Right ventricle myocardium inferior (tissue), 1 donor: ENCODE measurements around the gene SCAF11. TPM values are rescaled to one million over a fixed set of nuclear protein-coding genes. Genes with fewer than 3 reads are reported as not detected.
"Not testable (repeated sequence)": the region's sequence is repeated elsewhere in the genome, so short reads cannot be mapped to it uniquely, and the experiment has no call there.

ENCODE experiments used
- ATAC-seq: fragments of 200-7000 bp; cut with Tn5 transposase; one replicate; pipeline ENCODE4 v1.9.1; 2020; ENCODE audit warnings: mild to moderate bottlenecking, moderate library complexity
- DNase-seq: peaks from one replicate; pipeline ENCODE4 v3.0.0; 2021; ENCODE audit errors: missing footprints
- intact Hi-C: fragments of 100-400 bp; cut with DNase I; formaldehyde crosslinking; loops from one replicate; pipeline ENCODE4 v1.11.0; 2022
- long read RNA-seq: library from polyadenylated mRNA; unstranded; transcript quantifications from one replicate; pipeline ENCODE4 v2.0.0, GENCODE V29; 2021
- total RNA-seq: library from RNA; stranded (reverse); fragmentation: NEBNext Ultra II Directional; extraction: Animal tissue kit (Norgen Biotek cat#: 25700); gene quantifications from one replicate; pipeline ENCODE4 v1.2.1, GENCODE V29; 2021
- donor health status: DM: no; HTN: yes; CAD: no; lungs with severe emphysema.

Gene SCAF11, protein sequence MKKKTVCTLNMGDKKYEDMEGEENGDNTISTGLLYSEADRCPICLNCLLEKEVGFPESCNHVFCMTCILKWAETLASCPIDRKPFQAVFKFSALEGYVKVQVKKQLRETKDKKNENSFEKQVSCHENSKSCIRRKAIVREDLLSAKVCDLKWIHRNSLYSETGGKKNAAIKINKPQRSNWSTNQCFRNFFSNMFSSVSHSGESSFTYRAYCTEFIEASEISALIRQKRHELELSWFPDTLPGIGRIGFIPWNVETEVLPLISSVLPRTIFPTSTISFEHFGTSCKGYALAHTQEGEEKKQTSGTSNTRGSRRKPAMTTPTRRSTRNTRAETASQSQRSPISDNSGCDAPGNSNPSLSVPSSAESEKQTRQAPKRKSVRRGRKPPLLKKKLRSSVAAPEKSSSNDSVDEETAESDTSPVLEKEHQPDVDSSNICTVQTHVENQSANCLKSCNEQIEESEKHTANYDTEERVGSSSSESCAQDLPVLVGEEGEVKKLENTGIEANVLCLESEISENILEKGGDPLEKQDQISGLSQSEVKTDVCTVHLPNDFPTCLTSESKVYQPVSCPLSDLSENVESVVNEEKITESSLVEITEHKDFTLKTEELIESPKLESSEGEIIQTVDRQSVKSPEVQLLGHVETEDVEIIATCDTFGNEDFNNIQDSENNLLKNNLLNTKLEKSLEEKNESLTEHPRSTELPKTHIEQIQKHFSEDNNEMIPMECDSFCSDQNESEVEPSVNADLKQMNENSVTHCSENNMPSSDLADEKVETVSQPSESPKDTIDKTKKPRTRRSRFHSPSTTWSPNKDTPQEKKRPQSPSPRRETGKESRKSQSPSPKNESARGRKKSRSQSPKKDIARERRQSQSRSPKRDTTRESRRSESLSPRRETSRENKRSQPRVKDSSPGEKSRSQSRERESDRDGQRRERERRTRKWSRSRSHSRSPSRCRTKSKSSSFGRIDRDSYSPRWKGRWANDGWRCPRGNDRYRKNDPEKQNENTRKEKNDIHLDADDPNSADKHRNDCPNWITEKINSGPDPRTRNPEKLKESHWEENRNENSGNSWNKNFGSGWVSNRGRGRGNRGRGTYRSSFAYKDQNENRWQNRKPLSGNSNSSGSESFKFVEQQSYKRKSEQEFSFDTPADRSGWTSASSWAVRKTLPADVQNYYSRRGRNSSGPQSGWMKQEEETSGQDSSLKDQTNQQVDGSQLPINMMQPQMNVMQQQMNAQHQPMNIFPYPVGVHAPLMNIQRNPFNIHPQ (N-terminal part only)
- 76.6 TPM for total RNA-seq
- long read RNA-seq, partial matches to known transcripts = 8 of 9 reads
- long read RNA-seq, other reads (novel, unspliced or antisense) = 0 of 9 reads

DNA sequence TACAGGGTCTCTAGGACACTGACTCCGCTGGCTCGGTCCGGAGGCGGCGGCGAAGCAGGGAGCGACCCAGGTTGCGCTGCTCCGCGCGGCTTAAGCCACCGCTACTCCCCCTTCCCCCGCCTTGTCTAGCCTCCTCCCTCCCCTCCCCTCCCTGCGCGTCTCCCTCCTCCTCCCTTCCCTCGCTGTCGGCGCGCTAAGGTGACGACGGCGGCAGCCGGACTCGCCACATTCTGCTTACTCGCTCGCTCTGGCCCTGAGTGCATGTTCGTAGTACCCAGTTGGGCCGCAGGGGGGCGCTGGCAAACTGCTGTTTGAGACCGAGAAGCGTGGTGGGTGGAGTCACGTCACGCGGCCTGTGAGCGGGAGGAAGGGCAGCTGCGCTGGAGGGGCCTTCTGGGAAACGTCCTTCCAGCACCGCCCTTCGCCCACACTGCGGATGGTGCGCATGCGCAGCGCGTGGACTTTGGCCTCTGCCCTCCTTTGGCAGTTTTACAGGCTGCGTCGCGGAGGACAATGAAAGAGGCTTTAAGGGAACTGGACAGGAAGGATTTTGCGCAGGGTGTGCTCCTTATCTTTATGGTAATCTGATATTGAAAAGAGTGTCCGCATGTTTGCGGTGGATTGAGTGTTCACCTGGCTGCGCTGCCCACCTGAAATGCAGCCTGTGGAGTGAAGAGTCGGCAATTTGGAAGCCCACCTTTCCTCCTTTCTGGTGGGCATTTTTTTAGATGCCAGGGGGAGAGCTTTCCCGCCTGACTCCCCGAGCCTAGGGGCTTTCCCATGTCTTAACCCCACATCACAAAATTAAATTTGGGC is at the start of gene SCAF11:
TSS of gene SCAF11 (minus strand) at position 107 of the 816 bp plus-strand sequence. CDS start 26,407 bp downstream, outside the sequence.
- ATAC-seq = peak; percentile 96
- peak; percentile 100 for DNase-seq
- intact Hi-C loops = loop anchor here (1.0 to 10.0 kb wide), 5 partner anchors 82 to 684 kb away; partner anchors contain the start of genes ARID2 and SLC38A2

DNA sequence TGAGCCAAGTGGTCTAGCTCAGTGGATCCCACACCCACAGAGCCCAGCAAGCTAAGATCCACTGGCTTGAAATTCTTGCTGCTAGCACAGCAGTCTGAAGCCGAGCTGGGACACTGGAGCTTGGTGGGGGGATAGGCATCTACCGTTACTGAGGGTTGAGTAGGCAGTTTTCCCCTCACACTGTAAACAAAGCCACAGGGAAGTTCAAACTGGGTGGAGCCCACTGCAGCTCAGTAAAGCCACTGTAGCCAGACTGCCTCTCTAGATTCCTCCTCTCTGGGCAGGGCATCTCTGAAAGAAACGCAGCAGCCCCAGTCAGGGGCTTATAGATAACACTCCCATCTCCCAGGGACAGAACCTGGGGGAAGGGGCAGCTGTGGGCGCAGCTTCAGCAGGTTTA is 46.7 kb upstream of the SCAF11 start:
- intact Hi-C loops, ATAC-seq, DNase-seq: not testable (repeated sequence)

DNA sequence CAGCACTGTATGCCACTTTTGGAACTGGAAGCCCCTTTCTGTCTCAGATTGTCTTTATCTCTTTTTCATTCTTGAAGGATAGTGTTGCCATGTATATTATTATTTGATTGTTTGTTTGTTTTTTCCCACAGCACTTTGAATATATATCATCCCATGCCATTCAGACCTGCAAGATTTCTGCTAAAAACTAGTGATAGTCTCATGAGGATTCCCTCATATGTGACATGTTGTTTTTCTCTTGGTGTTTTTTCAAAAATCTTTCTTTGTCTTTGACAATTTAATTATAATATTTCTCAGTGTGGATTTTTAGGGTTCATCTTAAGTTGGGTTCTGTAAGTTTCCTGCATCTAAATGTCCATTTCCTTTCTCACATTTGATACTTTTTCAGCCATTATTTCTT is 36.8 kb upstream of the SCAF11 start:
- DNase-seq (no peak), ATAC-seq (no peak)
- intact Hi-C loops = no loop called here

DNA sequence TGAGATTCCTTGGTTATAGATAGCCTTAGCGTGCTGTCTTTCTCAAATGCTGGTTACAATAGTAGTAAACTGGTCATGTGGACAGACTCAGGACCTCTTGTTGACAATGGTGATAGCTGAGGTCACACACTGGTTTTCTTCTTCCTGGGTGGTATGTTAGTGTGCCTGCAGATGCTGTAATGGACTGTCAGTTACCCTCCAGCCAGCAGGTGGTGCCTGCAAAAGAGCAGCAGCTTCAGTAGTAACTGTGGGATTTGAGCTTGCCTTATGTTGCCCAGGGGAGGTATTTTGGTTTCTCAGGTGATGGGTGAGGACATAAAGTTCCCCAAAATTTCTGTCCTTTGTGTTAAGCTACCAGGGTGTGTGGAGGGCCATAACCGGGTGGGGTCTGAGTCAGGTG is 33.7 kb upstream of the SCAF11 start:
- ATAC-seq (no peak), DNase-seq (no peak)
- intact Hi-C loops = no loop called here

DNA sequence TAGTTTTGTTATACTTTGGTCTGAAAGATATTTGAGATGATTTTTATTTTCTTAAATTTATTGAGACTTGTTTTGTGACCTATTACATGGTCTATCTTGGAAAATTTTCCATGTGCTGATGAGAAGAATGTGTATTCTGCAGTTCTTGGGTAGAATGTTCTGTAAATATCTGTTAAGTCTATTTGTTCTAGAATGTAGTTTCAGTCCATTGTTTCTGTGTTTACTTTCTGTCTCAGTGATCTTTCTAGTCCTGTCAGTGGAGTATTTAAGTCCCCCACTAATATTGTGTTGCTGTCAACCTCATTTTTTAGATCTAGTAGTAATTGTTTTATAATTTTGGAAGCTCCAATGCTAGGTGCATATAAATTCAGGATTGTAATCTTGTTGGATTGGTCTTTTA is 30.4 kb upstream of the SCAF11 start:
- no peak for ATAC-seq
- intact Hi-C loops = no loop called here
- DNase-seq = no peak

DNA sequence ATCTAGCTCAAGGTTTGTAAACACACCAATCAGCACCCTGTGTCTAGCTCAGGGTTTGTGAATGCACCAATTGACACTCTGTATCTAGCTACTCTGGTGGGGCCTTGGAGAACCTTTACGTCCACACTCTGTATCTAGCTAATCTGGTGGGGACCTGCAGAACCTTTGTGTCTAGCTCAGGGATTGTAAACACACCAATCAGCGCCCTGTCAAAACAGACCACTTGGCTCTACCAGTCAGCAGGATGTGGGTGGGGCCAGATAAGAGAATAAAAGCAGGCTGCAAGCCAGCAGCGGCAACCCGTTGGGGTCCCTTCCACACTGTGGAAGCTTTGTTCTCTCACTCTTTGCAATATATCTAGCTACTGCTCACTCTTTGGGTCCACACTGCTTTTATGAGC is 28.3 kb upstream of the SCAF11 start:
- ATAC-seq, DNase-seq, intact Hi-C loops: not testable (repeated sequence)

DNA sequence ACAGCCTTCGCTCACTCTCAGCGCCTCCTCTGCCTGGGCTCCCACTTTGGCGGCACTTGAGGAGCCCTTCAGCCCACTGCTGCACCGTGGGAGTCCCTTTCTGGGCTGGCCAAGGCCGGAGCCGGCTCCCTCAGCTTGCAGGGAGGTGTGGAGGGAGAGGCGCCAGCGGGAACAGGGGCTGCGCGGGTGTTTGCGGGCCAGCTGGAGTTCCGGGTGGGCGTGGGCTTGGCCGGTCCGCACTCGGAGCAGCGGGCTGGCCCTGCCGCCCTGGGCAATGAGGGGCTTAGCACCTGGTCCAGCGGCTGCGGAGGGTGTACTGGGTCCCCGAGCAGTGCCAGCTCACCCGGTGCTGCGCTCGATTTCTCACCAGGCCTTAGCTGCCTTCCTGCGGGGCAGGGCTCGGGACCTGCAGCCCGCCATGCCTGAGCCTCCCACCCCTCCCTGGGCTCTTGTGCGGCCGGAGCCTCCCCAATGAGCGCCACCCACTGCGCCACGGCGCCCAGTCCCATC is 27.5 kb upstream of the SCAF11 start:
- intact Hi-C loops, DNase-seq, ATAC-seq: not testable (repeated sequence)

DNA sequence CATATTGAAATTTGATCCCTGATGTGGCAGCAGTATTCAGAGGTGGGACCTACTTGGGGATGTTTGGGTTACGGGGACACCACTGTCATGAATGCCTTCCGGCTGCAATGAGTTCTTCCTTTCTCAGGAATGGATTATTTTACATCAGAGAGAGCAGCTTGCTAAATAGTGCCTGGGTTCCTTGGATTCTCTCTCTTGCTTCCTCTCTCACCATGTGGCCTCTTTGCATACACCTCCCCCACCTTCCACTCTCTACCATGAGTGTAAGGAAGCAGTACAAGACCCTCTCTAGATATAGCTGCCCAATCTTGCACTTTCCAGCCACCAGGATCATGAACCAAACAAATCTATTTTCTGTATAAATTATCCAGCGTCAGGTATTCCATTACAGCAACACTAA is 15.4 kb upstream of the SCAF11 start:
- ATAC-seq (no peak), DNase-seq (no peak)

DNA sequence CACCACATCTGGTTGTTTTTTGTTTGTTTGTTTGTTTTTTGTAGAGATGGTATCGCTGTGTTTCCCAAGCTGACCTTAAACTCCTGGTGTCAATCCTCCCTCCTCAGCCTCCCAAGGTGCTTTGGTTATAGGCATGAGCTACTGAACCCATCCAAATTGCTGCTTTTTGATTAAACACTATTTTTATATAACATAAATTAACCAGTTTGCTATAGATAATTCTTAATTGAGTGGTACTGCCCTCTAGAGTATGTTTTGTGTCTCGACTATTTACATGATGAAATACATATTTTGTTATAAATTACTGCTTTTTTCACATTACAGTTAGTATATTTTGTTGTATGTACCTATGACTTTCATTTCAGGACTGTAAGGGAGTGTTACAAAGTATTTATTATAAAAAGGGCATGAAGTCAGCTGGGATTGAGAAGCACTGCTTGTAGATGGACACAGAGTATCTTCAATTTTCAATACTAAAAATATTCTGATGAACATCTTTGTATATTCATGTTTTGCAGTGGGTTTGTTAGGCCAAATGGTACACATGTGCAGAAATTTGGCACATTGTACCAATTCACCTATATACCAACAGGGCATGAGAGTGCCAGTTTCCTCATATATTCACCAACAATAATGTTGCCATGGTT is 14.9 kb upstream of the SCAF11 start:
- intact Hi-C loops = loop anchor here (5.0 kb wide), 1 partner anchor 1187 kb away; no protein-coding TSS in a partner anchor
- DNase-seq (no peak), ATAC-seq (no peak)

More for the DNA sequence above, 15.4 kb upstream of the SCAF11 start:
- intact Hi-C loops = loop anchor here (5.0 kb wide), 1 partner anchor 1186 kb away; no protein-coding TSS in a partner anchor

DNA sequence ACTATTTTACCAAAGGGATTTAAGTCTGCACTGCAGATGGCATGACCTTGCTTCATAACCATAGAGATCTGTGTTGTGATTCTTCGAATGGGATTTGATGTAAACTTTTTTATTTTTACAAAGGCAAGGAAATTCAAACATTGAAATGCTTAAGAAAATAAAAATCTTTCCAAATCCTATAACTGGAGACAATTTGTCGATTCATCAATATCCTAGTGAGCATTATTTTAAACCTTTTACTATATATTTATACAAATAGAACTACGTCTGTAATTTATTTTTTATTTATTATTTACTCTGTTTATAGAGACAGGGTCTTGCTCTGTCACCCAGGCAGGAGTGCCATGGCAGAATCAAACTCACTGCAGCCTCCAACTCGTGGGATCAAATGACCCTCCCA is 14.3 kb upstream of the SCAF11 start:
- intact Hi-C loops = loop anchor here (5.0 kb wide), 1 partner anchor 1188 kb away; no protein-coding TSS in a partner anchor
- DNase-seq = no peak
- no peak for ATAC-seq

DNA sequence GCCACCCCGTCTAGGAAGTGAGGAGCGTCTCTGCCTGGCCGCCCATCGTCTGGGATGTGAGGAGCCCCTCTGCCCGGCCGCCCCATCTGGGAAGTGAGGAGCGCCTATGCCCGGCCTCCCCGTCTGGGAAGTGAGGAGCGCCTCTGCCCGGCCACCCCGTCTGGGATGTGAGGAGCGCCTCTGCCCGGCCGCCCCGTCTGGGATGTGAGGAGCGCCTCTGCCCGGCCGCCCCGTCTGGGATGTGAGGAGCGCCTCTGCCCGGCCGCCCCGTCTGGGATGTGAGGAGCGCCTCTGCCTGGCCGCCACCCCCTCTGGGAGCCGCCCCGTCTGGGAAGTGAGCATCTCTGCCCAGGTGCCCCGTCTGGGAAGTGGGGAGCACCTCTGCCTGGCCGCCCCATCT is 9.7 kb upstream of the SCAF11 start:
- ATAC-seq, intact Hi-C loops, DNase-seq: not testable (repeated sequence)

DNA sequence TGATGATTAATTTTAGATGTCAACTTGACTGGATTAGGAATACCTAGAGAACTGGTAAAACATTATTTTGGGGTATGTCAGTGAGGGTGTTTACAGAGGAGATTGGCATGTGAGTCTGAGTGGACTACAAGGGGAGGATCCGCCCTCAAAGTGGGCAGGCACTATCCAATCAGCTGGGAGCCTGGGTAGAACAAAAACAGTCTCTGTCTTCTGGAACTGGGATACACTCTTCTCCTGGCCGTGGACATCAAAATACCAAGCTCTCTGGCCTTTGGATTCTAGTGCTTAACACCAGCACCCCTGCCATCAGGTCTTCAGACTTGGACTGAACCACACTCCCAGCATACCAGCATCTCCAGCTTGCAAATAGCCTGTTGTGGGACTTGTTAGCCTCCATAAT is 4.4 kb upstream of the SCAF11 start:
- no peak for ATAC-seq
- DNase-seq = no peak

DNA sequence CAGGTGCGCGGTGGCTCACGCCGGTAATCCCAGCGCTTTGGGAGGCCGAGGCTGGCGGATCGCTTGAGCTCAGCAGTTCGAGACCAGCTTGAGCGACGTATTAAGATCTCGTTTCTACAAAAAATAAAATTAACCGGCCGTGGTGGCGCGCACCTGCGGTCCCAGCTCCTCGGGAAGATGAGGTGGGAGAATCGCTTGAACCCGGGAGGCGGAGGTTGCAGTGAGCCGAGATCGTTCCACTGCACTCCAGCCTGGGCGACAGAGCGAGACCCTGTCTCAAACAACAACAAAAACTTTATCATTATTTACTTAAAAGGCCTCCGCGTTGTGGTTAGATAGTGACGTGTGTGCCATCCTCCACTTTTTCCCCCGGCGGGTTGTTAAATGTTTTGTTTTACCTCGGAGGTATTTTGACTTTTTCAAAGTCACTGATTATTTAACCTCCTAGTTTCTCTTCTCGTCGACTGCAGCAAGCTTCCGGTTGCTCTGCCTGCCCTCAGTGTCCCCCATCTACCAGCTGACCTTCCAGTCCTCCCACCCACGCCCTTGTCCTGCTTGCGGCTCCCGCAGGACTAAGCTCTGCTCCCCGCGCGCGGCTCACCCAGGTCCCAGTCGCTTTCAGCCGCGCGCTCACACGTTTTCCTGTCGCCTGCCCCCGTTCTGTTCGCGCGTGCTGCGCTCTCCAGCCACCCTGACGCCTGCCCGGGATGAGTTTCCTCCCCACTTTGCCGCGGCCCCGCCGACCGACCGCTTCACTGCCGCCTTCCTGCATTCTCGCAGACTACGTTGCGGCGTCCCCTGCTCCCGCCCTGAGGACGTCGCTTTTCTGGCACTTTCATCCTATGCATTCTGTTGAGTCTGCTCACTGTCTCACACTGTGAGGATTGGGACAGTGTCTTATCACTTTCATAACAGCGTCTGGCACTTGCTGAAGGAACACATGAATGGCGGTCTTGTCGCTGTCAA is 1.2 kb upstream of the SCAF11 start:
- ATAC-seq = peak; percentile 49

More for the DNA sequence above, 4.4 kb upstream of the SCAF11 start:
- intact Hi-C loops = loop anchor here (5.0 to 10.0 kb wide), 4 partner anchors 78 to 680 kb away; partner anchors contain the start of gene SLC38A2

DNA sequence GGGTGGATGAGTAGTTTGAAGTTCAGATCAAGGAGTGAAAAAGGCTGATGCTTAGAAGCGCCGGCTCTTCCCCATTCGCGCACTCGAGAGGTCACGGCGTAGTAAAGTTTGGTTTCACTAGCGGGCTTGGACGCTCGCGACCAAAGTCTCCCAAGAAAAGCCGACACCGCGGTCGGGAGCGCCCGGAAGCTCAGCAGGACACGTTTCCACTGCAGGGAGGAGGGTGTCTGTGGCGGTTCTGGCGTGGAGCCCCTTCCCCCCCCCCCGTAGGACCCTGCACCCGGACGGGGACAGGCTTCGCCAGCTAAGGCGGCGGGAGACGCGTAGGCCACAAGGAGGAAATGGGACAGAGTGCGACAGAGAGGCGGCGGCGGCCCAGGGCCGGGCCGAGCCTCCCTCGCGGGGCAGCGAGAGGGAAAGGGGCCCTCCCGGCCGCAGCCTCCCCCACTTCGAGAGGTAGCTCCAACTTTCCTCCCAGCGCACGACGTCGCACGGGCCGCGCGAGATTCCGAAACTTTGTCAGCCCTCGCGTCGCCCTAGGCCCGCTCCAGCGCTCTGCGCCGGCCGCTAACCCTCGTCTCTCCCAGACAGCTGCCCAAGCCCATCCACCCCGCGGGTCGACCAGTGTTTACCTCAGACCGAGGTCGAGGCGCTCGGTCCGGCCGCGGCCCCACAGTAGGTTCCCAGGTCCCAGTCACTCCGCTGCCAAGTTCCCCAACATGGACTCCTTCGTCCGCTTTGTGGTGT is 480 bp downstream of the SCAF11 start:
- peak; percentile 32 for ATAC-seq

More for the DNA sequence above, 1.2 kb upstream of the SCAF11 start:
- peak; percentile 88 for DNase-seq
- intact Hi-C loops = loop anchor here (5.0 to 10.0 kb wide), 4 partner anchors 81 to 683 kb away; partner anchors contain the start of gene SLC38A2

DNA sequence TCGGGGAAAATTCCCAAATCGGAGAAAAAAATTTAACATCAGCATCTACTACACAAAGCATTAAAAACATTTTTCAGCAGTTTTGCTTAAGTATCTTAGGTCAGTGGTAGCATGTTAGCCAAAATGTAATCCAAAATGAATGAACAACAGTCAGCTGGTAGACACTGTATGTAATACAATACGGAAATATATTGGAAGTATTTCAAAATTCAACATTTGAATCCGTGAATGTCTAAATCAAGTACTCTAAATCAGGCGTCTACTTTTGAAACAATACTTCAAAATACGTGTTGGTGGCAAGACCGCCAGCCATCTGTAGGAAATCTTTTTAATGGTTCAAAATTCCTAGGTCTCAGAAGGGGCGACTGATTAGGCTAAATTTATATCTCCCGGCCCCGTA is 1.1 kb downstream of the SCAF11 start:
- ATAC-seq (no peak), DNase-seq (no peak)
- intact Hi-C loops = loop anchor here (10.0 kb wide), 1 partner anchor 224 kb away; no protein-coding TSS in a partner anchor

More for the DNA sequence above, 480 bp downstream of the SCAF11 start:
- peak; percentile 87 for DNase-seq
- intact Hi-C loops = loop anchor here (1.0 to 10.0 kb wide), 6 partner anchors 82 to 685 kb away; partner anchors contain the start of genes ARID2 and SLC38A2
